ENCODE data around the gene STX19.
A peak's percentile ranks its signal among the peaks of the same experiment; 100 is the strongest.
"Not testable (repeated sequence)": the region's sequence is repeated elsewhere in the genome, so short reads cannot be mapped to it uniquely, and the experiment has no call there.

STX19 gene

GRCh38 chr3:94061297-94061696 is 32.9 kb upstream of the STX19 start:
- Mint-ChIP-seq H3K4me3 (no peak overlapping the region), H3K27ac (no peak overlapping the region), H3K4me1 (ENCODE audit: low read depth) (peaks cover 31% of the 10 kb centered on the region), H3K27me3 (ENCODE audit: low read depth) (no peaks in the 10 kb centered on the region), H3K9me3 (no peaks in the 10 kb centered on the region), H3K36me3 (ENCODE audit: low read depth) (peaks cover 50% of the 10 kb centered on the region)
- no peak for DNase-seq (ENCODE audit: low spot score)

GRCh38 chr3:94050546-94050945 is 22.1 kb upstream of the STX19 start:
- H3K4me1 Mint-ChIP-seq (ENCODE audit: low read depth), result no peaks in the 10 kb centered on the region
- H3K36me3 Mint-ChIP-seq (ENCODE audit: low read depth), result peaks cover 2% of the 10 kb centered on the region
- H3K9me3 Mint-ChIP-seq, result no peaks in the 10 kb centered on the region
- no peak for DNase-seq (ENCODE audit: low spot score)
- H3K4me3 Mint-ChIP-seq, result no peak overlapping the region
- H3K27me3 Mint-ChIP-seq (ENCODE audit: low read depth), result no peaks in the 10 kb centered on the region
- H3K27ac Mint-ChIP-seq, result no peak overlapping the region

GRCh38 chr3:94049267-94049666 is 20.9 kb upstream of the STX19 start:
- Mint-ChIP-seq H3K4me1 (ENCODE audit: low read depth) (no peaks in the 10 kb centered on the region), H3K36me3 (ENCODE audit: low read depth) (peaks cover 11% of the 10 kb centered on the region), H3K9me3 (no peaks in the 10 kb centered on the region), H3K27me3 (ENCODE audit: low read depth) (no peaks in the 10 kb centered on the region), H3K27ac (no peak overlapping the region), H3K4me3 (no peak overlapping the region)
- no peak for DNase-seq (ENCODE audit: low spot score)

- H3K4me3 Mint-ChIP-seq, result no peak overlapping the region
- H3K9me3 Mint-ChIP-seq, result no peaks in the 10 kb centered on the region
- peaks cover 18% of the 10 kb centered on the region for H3K36me3 Mint-ChIP-seq (ENCODE audit: low read depth)
- no peaks in the 10 kb centered on the region for H3K27me3 Mint-ChIP-seq (ENCODE audit: low read depth)
- H3K4me1 Mint-ChIP-seq (ENCODE audit: low read depth), result no peaks in the 10 kb centered on the region
- H3K27ac Mint-ChIP-seq, result no peak overlapping the region
- DNase-seq (ENCODE audit: low spot score), result no peak
These were observed 18.1 kb upstream of the STX19 start for GRCh38 chr3:94046533-94046932.

DNA sequence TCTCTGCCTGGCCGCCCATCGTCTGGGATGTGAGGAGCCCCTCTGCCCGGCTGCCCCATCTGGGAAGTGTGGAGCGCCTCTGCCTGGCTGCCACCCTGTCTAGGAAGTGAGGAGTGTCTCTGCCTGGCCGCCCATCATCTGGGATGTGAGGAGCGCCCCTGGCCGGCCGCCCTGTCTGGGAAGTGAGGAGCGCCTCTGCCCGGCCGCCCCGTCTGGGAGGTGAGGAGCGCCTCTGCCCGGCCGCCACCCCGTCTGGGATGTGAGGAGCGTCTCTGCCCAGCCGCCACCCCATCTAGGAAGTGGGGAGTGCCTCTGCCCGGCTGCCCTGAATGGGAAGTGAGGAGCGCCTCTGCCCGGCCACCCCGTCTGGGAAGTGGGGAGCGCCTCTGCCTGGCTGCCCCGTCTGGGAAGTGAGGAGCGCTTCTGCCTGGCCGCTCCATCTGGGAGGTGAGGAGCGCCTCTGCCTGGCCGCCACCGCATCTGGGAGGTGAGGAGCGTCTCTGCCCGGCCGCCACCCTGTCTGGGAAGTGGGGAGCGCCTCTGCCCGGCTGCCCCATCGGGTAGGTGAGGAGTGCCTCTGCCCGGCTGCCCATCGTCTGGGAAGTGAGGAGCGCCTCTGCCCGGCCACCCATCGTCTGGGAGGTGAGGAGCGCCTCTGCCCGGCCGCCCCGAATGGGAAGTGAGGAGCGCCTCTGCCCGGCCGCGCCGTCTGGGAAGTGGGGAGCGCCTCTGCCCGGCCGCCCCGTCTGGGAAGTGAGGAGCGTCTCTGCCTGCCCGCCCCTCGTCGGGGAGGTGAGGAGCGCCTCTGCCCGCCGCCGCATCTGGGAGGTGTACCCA is 15.9 kb upstream of the STX19 start:
- not testable (repeated sequence) for H3K27ac Mint-ChIP-seq; H3K4me3 Mint-ChIP-seq; H3K9me3 Mint-ChIP-seq; DNase-seq (ENCODE audit: low spot score); H3K27me3 Mint-ChIP-seq (ENCODE audit: low read depth); H3K4me1 Mint-ChIP-seq (ENCODE audit: low read depth)
- H3K36me3 Mint-ChIP-seq (ENCODE audit: low read depth), result peaks cover 18% of the 10 kb centered on the region

DNA sequence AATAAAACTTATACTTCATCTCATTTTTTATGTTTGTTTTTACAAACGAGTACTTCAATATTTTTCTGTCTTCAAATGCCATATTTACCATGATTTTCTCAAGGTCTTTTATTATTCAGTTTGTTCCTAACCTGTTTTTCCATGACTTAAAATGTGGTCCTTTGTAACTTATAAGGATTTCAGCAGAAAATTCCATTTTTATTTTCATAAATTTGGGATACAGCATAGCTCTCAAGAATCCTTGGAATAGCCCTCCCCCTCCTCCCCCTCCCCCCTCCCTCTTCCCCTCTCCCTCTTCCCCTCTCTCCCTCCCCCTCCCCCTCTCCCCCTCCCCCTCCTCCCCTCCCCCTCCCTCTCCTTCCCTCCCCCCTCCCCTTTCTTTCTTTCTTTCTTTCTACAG is 14.9 kb upstream of the STX19 start:
- Mint-ChIP-seq H3K27me3 (ENCODE audit: low read depth) (no peaks in the 10 kb centered on the region), H3K36me3 (ENCODE audit: low read depth) (peaks cover 18% of the 10 kb centered on the region), H3K4me3 (no peak overlapping the region), H3K27ac (no peak overlapping the region), H3K9me3 (no peaks in the 10 kb centered on the region), H3K4me1 (ENCODE audit: low read depth) (no peaks in the 10 kb centered on the region)
- no peak for DNase-seq (ENCODE audit: low spot score)

DNA sequence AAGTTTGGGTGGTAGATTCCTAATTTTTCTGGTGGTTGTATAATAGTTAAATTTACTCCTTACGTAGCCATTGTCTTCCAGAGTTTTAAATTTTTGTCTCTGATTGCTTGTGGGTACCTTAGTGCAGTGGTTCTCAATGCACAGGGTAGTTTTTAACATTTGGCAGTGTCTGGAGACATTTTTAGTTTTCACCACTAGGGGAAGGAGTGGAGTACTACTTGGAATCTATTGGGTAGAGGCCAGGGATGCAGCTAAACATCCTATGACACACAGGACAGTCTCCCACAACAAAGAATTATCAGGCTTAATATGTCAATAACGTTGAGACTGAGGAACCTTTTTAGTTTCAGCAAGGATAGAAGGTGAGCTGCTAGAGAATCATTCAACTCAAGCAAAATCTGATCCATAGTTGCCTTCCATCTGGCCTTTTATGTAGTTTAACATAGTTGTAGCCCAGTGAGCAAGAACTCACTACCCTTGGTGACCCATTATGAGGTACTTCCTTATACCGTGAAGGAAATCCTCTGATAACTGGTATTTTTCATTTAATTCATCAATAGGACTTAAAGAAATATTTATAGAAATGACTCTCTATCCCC is 8.6 kb upstream of the STX19 start:
- Mint-ChIP-seq H3K27me3 (ENCODE audit: low read depth) (no peaks in the 10 kb centered on the region), H3K4me1 (ENCODE audit: low read depth) (peaks cover 1% of the 10 kb centered on the region), H3K4me3 (no peak overlapping the region), H3K27ac (no peak overlapping the region), H3K36me3 (ENCODE audit: low read depth) (no peaks in the 10 kb centered on the region), H3K9me3 (no peaks in the 10 kb centered on the region)
- no peak for DNase-seq (ENCODE audit: low spot score)

- Mint-ChIP-seq H3K4me1 (ENCODE audit: low read depth) (peaks cover 2% of the 10 kb centered on the region), H3K4me3 (no peak overlapping the region), H3K27ac (no peak overlapping the region), H3K9me3 (no peaks in the 10 kb centered on the region), H3K27me3 (ENCODE audit: low read depth) (no peaks in the 10 kb centered on the region), H3K36me3 (ENCODE audit: low read depth) (peaks cover 1% of the 10 kb centered on the region)
- no peak for DNase-seq (ENCODE audit: low spot score)
These were observed 1.8 kb downstream of the STX19 start for GRCh38 chr3:94026623-94027022.

DNA sequence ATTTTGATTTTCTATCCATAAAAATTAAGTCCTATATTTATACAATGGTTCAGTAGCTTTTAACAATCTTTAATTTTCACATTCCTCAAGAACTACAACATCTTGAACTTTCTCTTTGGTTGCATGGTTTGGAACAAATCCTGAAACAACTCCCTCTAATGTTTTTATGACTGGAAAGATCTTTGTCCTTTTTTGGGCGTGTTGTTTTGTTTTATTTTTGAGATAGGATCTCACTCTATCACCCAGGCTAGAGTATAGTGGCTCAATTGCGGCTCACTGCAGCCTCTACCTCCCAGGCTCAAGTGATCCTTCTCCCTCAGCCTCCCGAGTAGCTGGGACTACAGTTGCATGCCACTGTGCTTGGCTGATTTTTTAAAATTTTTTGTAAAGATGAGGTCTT is 4.0 kb downstream of the STX19 start:
- Mint-ChIP-seq H3K27ac (no peak overlapping the region), H3K36me3 (ENCODE audit: low read depth) (peaks cover 1% of the 10 kb centered on the region), H3K4me3 (no peak overlapping the region), H3K9me3 (no peaks in the 10 kb centered on the region), H3K27me3 (ENCODE audit: low read depth) (no peaks in the 10 kb centered on the region), H3K4me1 (ENCODE audit: low read depth) (peaks cover 4% of the 10 kb centered on the region)
- DNase-seq (ENCODE audit: low spot score), result no peak

DNA sequence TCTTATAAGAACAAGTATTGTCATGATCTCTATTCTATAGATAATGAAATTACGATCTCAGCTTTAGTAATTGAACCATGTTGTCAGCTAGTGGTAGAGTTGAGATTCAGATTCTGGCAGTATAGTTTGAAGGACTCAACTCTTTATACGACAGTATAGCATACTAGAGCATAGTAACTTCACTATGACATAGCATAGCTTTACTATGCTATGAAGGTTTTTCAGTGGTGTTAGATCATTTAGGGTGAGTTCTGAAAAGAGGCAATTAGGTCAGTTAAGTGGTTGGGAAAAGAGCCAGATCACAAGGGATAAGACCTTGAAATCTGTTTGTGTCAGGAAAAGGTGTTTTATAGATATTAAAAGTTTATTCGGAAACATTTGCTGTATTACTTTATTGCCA is 8.1 kb downstream of the STX19 start:
- H3K4me1 Mint-ChIP-seq (ENCODE audit: low read depth), result peaks cover 4% of the 10 kb centered on the region
- H3K27ac Mint-ChIP-seq, result no peak overlapping the region
- H3K9me3 Mint-ChIP-seq, result no peaks in the 10 kb centered on the region
- no peak for DNase-seq (ENCODE audit: low spot score)
- H3K27me3 Mint-ChIP-seq (ENCODE audit: low read depth), result no peaks in the 10 kb centered on the region
- H3K36me3 Mint-ChIP-seq (ENCODE audit: low read depth), result peaks cover 4% of the 10 kb centered on the region
- no peak overlapping the region for H3K4me3 Mint-ChIP-seq

GRCh38 chr3:94019659-94020058 is 8.7 kb downstream of the STX19 start:
- no peaks in the 10 kb centered on the region for H3K27me3 Mint-ChIP-seq (ENCODE audit: low read depth)
- H3K4me1 Mint-ChIP-seq (ENCODE audit: low read depth), result peaks cover 10% of the 10 kb centered on the region
- DNase-seq (ENCODE audit: low spot score), result no peak
- H3K36me3 Mint-ChIP-seq (ENCODE audit: low read depth), result peaks cover 9% of the 10 kb centered on the region
- H3K9me3 Mint-ChIP-seq, result no peaks in the 10 kb centered on the region
- no peak overlapping the region for H3K27ac Mint-ChIP-seq
- H3K4me3 Mint-ChIP-seq, result no peak overlapping the region

GRCh38 chr3:94015025-94015424 is 13.4 kb downstream of the STX19 start:
- Mint-ChIP-seq H3K27ac (no peak overlapping the region), H3K36me3 (ENCODE audit: low read depth) (peaks cover 12% of the 10 kb centered on the region), H3K27me3 (ENCODE audit: low read depth) (no peaks in the 10 kb centered on the region), H3K4me3 (no peak overlapping the region), H3K9me3 (no peaks in the 10 kb centered on the region), H3K4me1 (ENCODE audit: low read depth) (peaks cover 33% of the 10 kb centered on the region)
- no peak for DNase-seq (ENCODE audit: low spot score)

DNA sequence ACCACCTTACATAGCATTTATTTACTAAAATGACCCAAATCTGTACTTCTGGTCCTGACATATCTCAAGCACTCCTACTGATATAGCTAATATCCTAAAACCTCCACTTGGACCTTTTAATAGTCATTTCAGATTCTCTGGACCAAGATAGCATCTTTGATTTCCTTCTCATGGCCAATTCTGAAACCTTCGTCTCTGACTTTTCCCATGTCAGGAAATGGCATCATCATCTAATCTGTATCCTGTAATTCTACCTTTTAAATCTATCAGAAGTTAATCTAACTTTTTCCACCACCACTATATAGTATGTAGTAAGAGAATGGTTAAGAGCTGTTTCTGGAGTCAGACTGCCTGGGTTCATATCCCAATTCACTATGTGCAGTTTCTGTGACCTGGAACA is 16.2 kb downstream of the STX19 start:
- Mint-ChIP-seq H3K27ac (peak overlapping the region; percentile 78), H3K27me3 (ENCODE audit: low read depth) (no peaks in the 10 kb centered on the region), H3K36me3 (ENCODE audit: low read depth) (peaks cover 19% of the 10 kb centered on the region), H3K9me3 (no peaks in the 10 kb centered on the region), H3K4me1 (ENCODE audit: low read depth) (peaks cover 47% of the 10 kb centered on the region), H3K4me3 (peak overlapping the region; percentile 59)
- no peak for DNase-seq (ENCODE audit: low spot score)

DNA sequence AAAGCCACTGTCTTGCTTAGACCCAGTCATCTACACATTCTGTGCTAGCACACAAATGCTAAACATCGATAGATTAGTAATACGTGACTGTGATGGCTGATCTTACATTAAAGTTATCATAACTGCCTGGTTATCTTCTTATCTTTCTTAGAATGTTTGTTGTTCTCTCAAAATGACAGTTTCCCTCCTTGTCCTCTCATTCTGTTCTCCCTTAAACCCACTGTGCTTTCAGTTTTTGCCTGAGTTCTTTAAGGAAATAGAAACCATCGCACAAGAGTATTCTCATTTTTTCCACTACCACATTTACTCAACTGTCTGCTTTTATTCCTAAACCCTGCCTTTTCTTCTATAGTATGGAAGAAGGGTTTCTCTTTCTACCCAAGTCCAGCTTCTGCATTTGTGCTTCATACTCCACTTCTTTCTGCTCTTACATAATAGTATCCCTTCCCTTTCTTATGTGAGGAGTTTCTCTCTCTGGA is 17.1 kb downstream of the STX19 start:
- Mint-ChIP-seq H3K4me3 (peak overlapping the region; percentile 59), H3K36me3 (ENCODE audit: low read depth) (peaks cover 17% of the 10 kb centered on the region), H3K27me3 (ENCODE audit: low read depth) (no peaks in the 10 kb centered on the region), H3K9me3 (no peaks in the 10 kb centered on the region), H3K27ac (peak overlapping the region; percentile 78), H3K4me1 (ENCODE audit: low read depth) (peaks cover 49% of the 10 kb centered on the region)
- peak; percentile 31 for DNase-seq (ENCODE audit: low spot score)

Measured in T-helper 2 cell treated with Interferon-gamma antibody and Interleukin-4, amounts not matched to agents 5 μg/mL and 100 μg/mL, for 36 hours (primary cell).